ENCODE results near the gene YAP1.

The YAP1 gene

GRCh38 chr11:102119997-102120396 is 9.8 kb downstream of the YAP1 start:
- no peaks in the 10 kb centered on the region for H3K27me3 ChIP-seq (ENCODE audit: control insufficient read depth, insufficient read depth, low read length)
- H3K4me3 ChIP-seq (ENCODE audit: low read length): no peak overlapping the region
- no peaks in the 10 kb centered on the region for H3K36me3 ChIP-seq (ENCODE audit: control insufficient read depth, insufficient read depth, low read length)
- H3K9me3 ChIP-seq (ENCODE audit: control insufficient read depth, low read length): no peaks in the 10 kb centered on the region
- H3K4me1 ChIP-seq (ENCODE audit: control insufficient read depth, insufficient read depth, low read length): peaks cover 48% of the 10 kb centered on the region
- H3K9ac ChIP-seq (ENCODE audit: low read length): no peak overlapping the region

GRCh38 chr11:102120437-102120973 is 10.3 kb downstream of the YAP1 start:
- Histone ChIP-seq H3K4me1 (ENCODE audit: control insufficient read depth, insufficient read depth, low read length) (peaks cover 43% of the 10 kb centered on the region), H3K27me3 (ENCODE audit: control insufficient read depth, insufficient read depth, low read length) (no peaks in the 10 kb centered on the region), H3K9me3 (ENCODE audit: control insufficient read depth, low read length) (no peaks in the 10 kb centered on the region), H3K9ac (ENCODE audit: low read length) (no peak overlapping the region), H3K4me3 (ENCODE audit: low read length) (no peak overlapping the region), H3K36me3 (ENCODE audit: control insufficient read depth, insufficient read depth, low read length) (no peaks in the 10 kb centered on the region)

- H3K36me3 ChIP-seq (ENCODE audit: control insufficient read depth, insufficient read depth, low read length): no peaks in the 10 kb centered on the region
- H3K9me3 ChIP-seq (ENCODE audit: control insufficient read depth, low read length): no peaks in the 10 kb centered on the region
- peaks cover 34% of the 10 kb centered on the region for H3K4me1 ChIP-seq (ENCODE audit: control insufficient read depth, insufficient read depth, low read length)
- H3K9ac ChIP-seq (ENCODE audit: low read length): no peak overlapping the region
- no peak overlapping the region for H3K4me3 ChIP-seq (ENCODE audit: low read length)
- H3K27me3 ChIP-seq (ENCODE audit: control insufficient read depth, insufficient read depth, low read length): no peaks in the 10 kb centered on the region
Observed at GRCh38 chr11:102121329-102121728, 11.1 kb downstream of the YAP1 start.

- H3K9me3 ChIP-seq (ENCODE audit: control insufficient read depth, low read length): no peaks in the 10 kb centered on the region
- no peaks in the 10 kb centered on the region for H3K36me3 ChIP-seq (ENCODE audit: control insufficient read depth, insufficient read depth, low read length)
- H3K4me1 ChIP-seq (ENCODE audit: control insufficient read depth, insufficient read depth, low read length): peaks cover 8% of the 10 kb centered on the region
- no peak overlapping the region for H3K4me3 ChIP-seq (ENCODE audit: low read length)
- no peaks in the 10 kb centered on the region for H3K27me3 ChIP-seq (ENCODE audit: control insufficient read depth, insufficient read depth, low read length)
- H3K9ac ChIP-seq (ENCODE audit: low read length): no peak overlapping the region
Observed at GRCh38 chr11:102134597-102134996, 24.4 kb downstream of the YAP1 start.

- no peaks in the 10 kb centered on the region for H3K9me3 ChIP-seq (ENCODE audit: control insufficient read depth, low read length)
- no peaks in the 10 kb centered on the region for H3K36me3 ChIP-seq (ENCODE audit: control insufficient read depth, insufficient read depth, low read length)
- H3K4me3 ChIP-seq (ENCODE audit: low read length): no peak overlapping the region
- H3K27me3 ChIP-seq (ENCODE audit: control insufficient read depth, insufficient read depth, low read length): no peaks in the 10 kb centered on the region
- peaks cover 8% of the 10 kb centered on the region for H3K4me1 ChIP-seq (ENCODE audit: control insufficient read depth, insufficient read depth, low read length)
- no peak overlapping the region for H3K9ac ChIP-seq (ENCODE audit: low read length)
Observed at GRCh38 chr11:102135256-102135655, 25.0 kb downstream of the YAP1 start.

- peaks cover 7% of the 10 kb centered on the region for H3K4me1 ChIP-seq (ENCODE audit: control insufficient read depth, insufficient read depth, low read length)
- no peak overlapping the region for H3K9ac ChIP-seq (ENCODE audit: low read length)
- no peak overlapping the region for H3K4me3 ChIP-seq (ENCODE audit: low read length)
- no peaks in the 10 kb centered on the region for H3K36me3 ChIP-seq (ENCODE audit: control insufficient read depth, insufficient read depth, low read length)
- no peaks in the 10 kb centered on the region for H3K9me3 ChIP-seq (ENCODE audit: control insufficient read depth, low read length)
- no peaks in the 10 kb centered on the region for H3K27me3 ChIP-seq (ENCODE audit: control insufficient read depth, insufficient read depth, low read length)
Observed at GRCh38 chr11:102138223-102138622, 28.0 kb downstream of the YAP1 start.

- Histone ChIP-seq H3K4me3 (ENCODE audit: low read length) (no peak overlapping the region), H3K4me1 (ENCODE audit: control insufficient read depth, insufficient read depth, low read length) (peaks cover 9% of the 10 kb centered on the region), H3K27me3 (ENCODE audit: control insufficient read depth, insufficient read depth, low read length) (no peaks in the 10 kb centered on the region), H3K9ac (ENCODE audit: low read length) (no peak overlapping the region), H3K9me3 (ENCODE audit: control insufficient read depth, low read length) (no peaks in the 10 kb centered on the region), H3K36me3 (ENCODE audit: control insufficient read depth, insufficient read depth, low read length) (no peaks in the 10 kb centered on the region)
Observed at GRCh38 chr11:102138670-102139069, 28.4 kb downstream of the YAP1 start.

GRCh38 chr11:102139081-102139498 is 28.8 kb downstream of the YAP1 start:
- H3K36me3 ChIP-seq (ENCODE audit: control insufficient read depth, insufficient read depth, low read length): no peaks in the 10 kb centered on the region
- no peak overlapping the region for H3K9ac ChIP-seq (ENCODE audit: low read length)
- no peaks in the 10 kb centered on the region for H3K27me3 ChIP-seq (ENCODE audit: control insufficient read depth, insufficient read depth, low read length)
- H3K9me3 ChIP-seq (ENCODE audit: control insufficient read depth, low read length): no peaks in the 10 kb centered on the region
- H3K4me3 ChIP-seq (ENCODE audit: low read length): no peak overlapping the region
- H3K4me1 ChIP-seq (ENCODE audit: control insufficient read depth, insufficient read depth, low read length): peaks cover 13% of the 10 kb centered on the region

GRCh38 chr11:102142333-102142732 is 32.1 kb downstream of the YAP1 start:
- Histone ChIP-seq H3K27me3 (ENCODE audit: control insufficient read depth, insufficient read depth, low read length) (no peaks in the 10 kb centered on the region), H3K4me1 (ENCODE audit: control insufficient read depth, insufficient read depth, low read length) (peaks cover 24% of the 10 kb centered on the region), H3K4me3 (ENCODE audit: low read length) (no peak overlapping the region), H3K9ac (ENCODE audit: low read length) (no peak overlapping the region), H3K36me3 (ENCODE audit: control insufficient read depth, insufficient read depth, low read length) (no peaks in the 10 kb centered on the region), H3K9me3 (ENCODE audit: control insufficient read depth, low read length) (no peaks in the 10 kb centered on the region)

GRCh38 chr11:102143867-102144266 is 33.6 kb downstream of the YAP1 start:
- Histone ChIP-seq H3K27me3 (ENCODE audit: control insufficient read depth, insufficient read depth, low read length) (no peaks in the 10 kb centered on the region), H3K4me3 (ENCODE audit: low read length) (no peak overlapping the region), H3K9ac (ENCODE audit: low read length) (no peak overlapping the region), H3K4me1 (ENCODE audit: control insufficient read depth, insufficient read depth, low read length) (peaks cover 24% of the 10 kb centered on the region), H3K9me3 (ENCODE audit: control insufficient read depth, low read length) (no peaks in the 10 kb centered on the region), H3K36me3 (ENCODE audit: control insufficient read depth, insufficient read depth, low read length) (no peaks in the 10 kb centered on the region)

GRCh38 chr11:102144357-102145355 is 34.4 kb downstream of the YAP1 start:
- Histone ChIP-seq H3K4me1 (ENCODE audit: control insufficient read depth, insufficient read depth, low read length) (peaks cover 19% of the 10 kb centered on the region), H3K4me3 (ENCODE audit: low read length) (no peak overlapping the region), H3K36me3 (ENCODE audit: control insufficient read depth, insufficient read depth, low read length) (no peaks in the 10 kb centered on the region), H3K9me3 (ENCODE audit: control insufficient read depth, low read length) (no peaks in the 10 kb centered on the region), H3K27me3 (ENCODE audit: control insufficient read depth, insufficient read depth, low read length) (no peaks in the 10 kb centered on the region), H3K9ac (ENCODE audit: low read length) (no peak overlapping the region)

- Histone ChIP-seq H3K36me3 (ENCODE audit: control insufficient read depth, insufficient read depth, low read length) (no peaks in the 10 kb centered on the region), H3K9ac (ENCODE audit: low read length) (no peak overlapping the region), H3K9me3 (ENCODE audit: control insufficient read depth, low read length) (no peaks in the 10 kb centered on the region), H3K4me3 (ENCODE audit: low read length) (no peak overlapping the region), H3K27me3 (ENCODE audit: control insufficient read depth, insufficient read depth, low read length) (no peaks in the 10 kb centered on the region), H3K4me1 (ENCODE audit: control insufficient read depth, insufficient read depth, low read length) (peaks cover 19% of the 10 kb centered on the region)
Observed at GRCh38 chr11:102147015-102147414, 36.8 kb downstream of the YAP1 start.

Data from mucosa of stomach (tissue), 1 donor.